ENCODE results near the gene VCAM1. TPM values are rescaled to one million over a fixed set of nuclear protein-coding genes. Genes with fewer than 3 reads are reported as not detected.

The VCAM1 gene
- total RNA-seq, 1 experiment from 2014 or later = 0.08 TPM

DNA sequence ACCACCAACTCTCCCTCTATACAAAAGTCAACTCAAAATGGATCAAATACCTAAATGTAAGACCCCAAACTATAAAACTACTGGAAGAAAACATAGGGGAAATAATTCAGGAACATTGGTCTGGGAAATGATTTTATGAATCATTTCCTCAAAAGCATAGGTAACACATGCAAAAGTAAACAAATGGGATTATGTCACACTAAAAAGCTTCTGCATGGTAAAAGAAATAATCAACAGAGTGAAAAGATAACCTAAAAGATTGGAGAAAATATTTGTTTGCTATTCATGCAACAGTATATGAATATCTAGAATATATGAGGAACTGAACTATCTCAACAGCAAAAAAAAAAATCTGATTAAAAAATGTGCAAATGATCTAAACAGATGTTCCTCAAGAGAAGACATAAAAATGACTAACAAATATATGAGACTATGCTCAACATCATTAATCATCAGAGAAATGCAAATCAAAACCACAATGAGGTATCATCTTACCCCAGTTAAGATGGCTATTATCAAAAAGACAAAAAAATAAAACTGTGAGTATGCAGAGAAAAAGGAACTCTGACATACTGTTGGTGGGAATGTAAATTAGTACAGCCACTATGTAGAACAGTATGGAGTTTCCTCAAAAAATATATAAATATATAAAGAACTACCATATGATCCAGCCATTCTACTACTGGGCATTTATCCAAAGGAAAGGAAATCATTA lies 47.8 kb downstream of the VCAM1 start:
- BruUV-seq (replicated peaks) = no TSS peak
- CTCF ChIA-PET = no interaction called here
- no peak for TF ChIP-seq POLR2AphosphoS5 (IDR thresholded peaks at IDR 0.05; ENCODE audit: low read depth, low read length)
- TF ChIP-seq SIN3A (IDR thresholded peaks at IDR 0.05; ENCODE audit: borderline replicate concordance, insufficient read depth, low read depth, low read length) = no peak
- TF ChIP-seq, protein P1, sequence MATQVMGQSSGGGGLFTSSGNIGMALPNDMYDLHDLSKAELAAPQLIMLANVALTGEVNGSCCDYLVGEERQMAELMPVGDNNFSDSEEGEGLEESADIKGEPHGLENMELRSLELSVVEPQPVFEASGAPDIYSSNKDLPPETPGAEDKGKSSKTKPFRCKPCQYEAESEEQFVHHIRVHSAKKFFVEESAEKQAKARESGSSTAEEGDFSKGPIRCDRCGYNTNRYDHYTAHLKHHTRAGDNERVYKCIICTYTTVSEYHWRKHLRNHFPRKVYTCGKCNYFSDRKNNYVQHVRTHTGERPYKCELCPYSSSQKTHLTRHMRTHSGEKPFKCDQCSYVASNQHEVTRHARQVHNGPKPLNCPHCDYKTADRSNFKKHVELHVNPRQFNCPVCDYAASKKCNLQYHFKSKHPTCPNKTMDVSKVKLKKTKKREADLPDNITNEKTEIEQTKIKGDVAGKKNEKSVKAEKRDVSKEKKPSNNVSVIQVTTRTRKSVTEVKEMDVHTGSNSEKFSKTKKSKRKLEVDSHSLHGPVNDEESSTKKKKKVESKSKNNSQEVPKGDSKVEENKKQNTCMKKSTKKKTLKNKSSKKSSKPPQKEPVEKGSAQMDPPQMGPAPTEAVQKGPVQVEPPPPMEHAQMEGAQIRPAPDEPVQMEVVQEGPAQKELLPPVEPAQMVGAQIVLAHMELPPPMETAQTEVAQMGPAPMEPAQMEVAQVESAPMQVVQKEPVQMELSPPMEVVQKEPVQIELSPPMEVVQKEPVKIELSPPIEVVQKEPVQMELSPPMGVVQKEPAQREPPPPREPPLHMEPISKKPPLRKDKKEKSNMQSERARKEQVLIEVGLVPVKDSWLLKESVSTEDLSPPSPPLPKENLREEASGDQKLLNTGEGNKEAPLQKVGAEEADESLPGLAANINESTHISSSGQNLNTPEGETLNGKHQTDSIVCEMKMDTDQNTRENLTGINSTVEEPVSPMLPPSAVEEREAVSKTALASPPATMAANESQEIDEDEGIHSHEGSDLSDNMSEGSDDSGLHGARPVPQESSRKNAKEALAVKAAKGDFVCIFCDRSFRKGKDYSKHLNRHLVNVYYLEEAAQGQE (IDR thresholded peaks at IDR 0.05; ENCODE audit: insufficient read depth in 1 of 2, low read depth in 2 of 2, low read length in 1 of 2) = no peak
- TF ChIP-seq, protein P2, sequence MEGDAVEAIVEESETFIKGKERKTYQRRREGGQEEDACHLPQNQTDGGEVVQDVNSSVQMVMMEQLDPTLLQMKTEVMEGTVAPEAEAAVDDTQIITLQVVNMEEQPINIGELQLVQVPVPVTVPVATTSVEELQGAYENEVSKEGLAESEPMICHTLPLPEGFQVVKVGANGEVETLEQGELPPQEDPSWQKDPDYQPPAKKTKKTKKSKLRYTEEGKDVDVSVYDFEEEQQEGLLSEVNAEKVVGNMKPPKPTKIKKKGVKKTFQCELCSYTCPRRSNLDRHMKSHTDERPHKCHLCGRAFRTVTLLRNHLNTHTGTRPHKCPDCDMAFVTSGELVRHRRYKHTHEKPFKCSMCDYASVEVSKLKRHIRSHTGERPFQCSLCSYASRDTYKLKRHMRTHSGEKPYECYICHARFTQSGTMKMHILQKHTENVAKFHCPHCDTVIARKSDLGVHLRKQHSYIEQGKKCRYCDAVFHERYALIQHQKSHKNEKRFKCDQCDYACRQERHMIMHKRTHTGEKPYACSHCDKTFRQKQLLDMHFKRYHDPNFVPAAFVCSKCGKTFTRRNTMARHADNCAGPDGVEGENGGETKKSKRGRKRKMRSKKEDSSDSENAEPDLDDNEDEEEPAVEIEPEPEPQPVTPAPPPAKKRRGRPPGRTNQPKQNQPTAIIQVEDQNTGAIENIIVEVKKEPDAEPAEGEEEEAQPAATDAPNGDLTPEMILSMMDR (IDR thresholded peaks at IDR 0.05) = no peak
- TF ChIP-seq TCF7L2 (IDR thresholded peaks at IDR 0.05; ENCODE audit: low read depth, low read length) = no peak

DNA sequence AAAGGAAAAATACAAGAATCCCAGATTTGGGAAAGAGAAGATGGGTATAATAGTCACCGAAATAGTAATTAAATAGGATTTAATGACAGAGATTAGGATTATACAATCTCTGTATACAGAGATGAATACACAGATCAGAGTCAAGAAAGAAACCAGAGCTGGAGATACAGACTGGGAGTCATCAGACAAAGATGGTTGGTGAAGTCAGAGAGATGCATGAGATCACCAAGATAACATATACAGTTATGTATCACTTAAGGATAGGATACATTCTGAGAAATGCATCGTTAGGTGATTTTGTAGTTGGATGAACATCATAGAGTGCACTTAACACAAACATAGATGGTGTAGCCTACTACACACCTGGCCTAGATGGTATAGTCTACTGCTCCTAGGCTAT lies 49.8 kb downstream of the VCAM1 start:
- CTCF ChIA-PET = no interaction called here
- no peaks in the 10 kb centered on the region for H3K9me3 ChIP-seq (ENCODE audit: control insufficient read depth, insufficient read depth, low read depth, low read length)
- BruUV-seq (replicated peaks) = no TSS peak
- no peak overlapping the region for H3K27ac ChIP-seq (ENCODE audit: low read length)
- H3K27me3 ChIP-seq (ENCODE audit: control insufficient read depth, insufficient read depth, low read length) = no peaks in the 10 kb centered on the region
- H3K36me3 ChIP-seq (ENCODE audit: control insufficient read depth, insufficient read depth, low read length) = no peaks in the 10 kb centered on the region
- no peak for TF ChIP-seq POLR2AphosphoS5 (IDR thresholded peaks at IDR 0.05; ENCODE audit: low read depth, low read length)
- TF ChIP-seq, protein P2 (IDR thresholded peaks at IDR 0.05) = no peak
- DNase-seq (ENCODE audit: low read depth, low spot score) (no peak), ATAC-seq (no peak)
- no peak overlapping the region for H3K4me3 ChIP-seq (ENCODE audit: low read depth in 2 of 2, low read length in 2 of 2)
- no peaks in the 10 kb centered on the region for H3K4me1 ChIP-seq (ENCODE audit: control insufficient read depth, insufficient read depth, low read length)
- in situ Hi-C loops (cut with HindIII; ENCODE audit: low pct_unique_long_range_greater_than_20kb, low sequenced_read_pairs) (no loop called here), intact Hi-C loops (cut with micrococcal nuclease; ENCODE audit: unreplicated experiment) (no loop called here)
- POLR2A ChIA-PET = no interaction called here

More for the DNA sequence above, 47.8 kb downstream of the VCAM1 start:
- no peak for DNase-seq (ENCODE audit: low read depth, low spot score)
- no peaks in the 10 kb centered on the region for H3K4me1 ChIP-seq (ENCODE audit: control insufficient read depth, insufficient read depth, low read length)
- ATAC-seq = no peak
- no peak overlapping the region for H3K4me3 ChIP-seq (ENCODE audit: low read depth in 2 of 2, low read length in 2 of 2)
- H3K9me3 ChIP-seq (ENCODE audit: control insufficient read depth, insufficient read depth, low read depth, low read length) = no peaks in the 10 kb centered on the region
- POLR2A ChIA-PET = no interaction called here
- intact Hi-C loops (cut with micrococcal nuclease; ENCODE audit: unreplicated experiment) = no loop called here
- H3K27ac ChIP-seq (ENCODE audit: low read length) = no peak overlapping the region
- no peaks in the 10 kb centered on the region for H3K36me3 ChIP-seq (ENCODE audit: control insufficient read depth, insufficient read depth, low read length)
- in situ Hi-C loops (cut with HindIII; ENCODE audit: low pct_unique_long_range_greater_than_20kb, low sequenced_read_pairs) = no loop called here
- H3K27me3 ChIP-seq (ENCODE audit: control insufficient read depth, insufficient read depth, low read length) = no peaks in the 10 kb centered on the region

Measured in Panc1 (cell line).